ENCODE data around the gene NT5DC3. TPM values are rescaled to one million over a fixed set of nuclear protein-coding genes. Genes with fewer than 3 reads are reported as not detected.

The NT5DC3 gene
- total and polyA plus RNA-seq, 9 of the 15 experiments (the other 6 are each of a cell fraction or from before 2014, with no cell fraction given) = 6.3 to 33.5 (median 24.5) TPM

DNA sequence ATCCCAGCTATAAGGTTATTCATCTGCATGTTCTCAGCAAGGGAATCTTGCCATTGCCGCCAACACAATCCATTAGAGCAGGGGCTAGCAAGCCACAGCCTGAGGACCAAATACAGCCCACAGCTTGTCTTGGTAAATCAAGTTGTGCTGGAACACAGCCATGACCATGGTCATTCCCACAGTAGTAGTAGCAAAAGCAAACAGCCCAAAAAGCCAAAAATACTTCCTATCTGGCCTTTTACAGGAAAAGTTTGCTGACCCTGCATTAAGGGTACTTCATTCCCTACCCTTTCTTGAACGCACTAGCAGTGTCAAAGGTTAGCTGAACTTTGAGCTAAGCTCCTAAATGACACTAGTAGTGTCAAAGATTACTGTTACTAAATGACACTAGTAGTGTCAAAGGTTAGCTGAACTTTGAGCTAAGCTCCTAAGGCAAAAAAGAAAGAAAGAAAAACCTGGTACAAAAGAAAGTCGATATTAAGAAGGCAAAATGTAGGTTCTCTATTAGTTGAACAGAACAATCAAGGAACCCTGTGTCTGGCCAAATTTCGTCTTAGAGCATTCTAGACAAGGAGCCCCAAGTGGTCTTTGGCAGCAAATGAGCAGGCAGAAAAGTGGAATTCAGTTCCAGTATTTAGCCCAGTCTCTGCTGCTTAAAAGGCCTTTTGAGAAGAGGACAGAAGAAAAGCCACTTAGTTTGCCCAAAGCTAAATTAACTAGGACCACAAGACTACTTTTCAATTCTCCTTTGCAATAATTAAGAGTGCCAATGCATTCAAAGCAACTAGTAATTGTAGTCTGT lies 67.7 kb downstream of the NT5DC3 start:
- no peak for TF ChIP-seq COPS2 (conservative IDR thresholded peaks at IDR 0.05)
- TF ChIP-seq ZNF316 (IDR thresholded peaks at IDR 0.05) = peak; percentile 55
- TF ChIP-seq C11orf30 (IDR thresholded peaks at IDR 0.05; ENCODE audit: low read depth) = peak; percentile 37
- no TSS peak for BruUV-seq (replicated peaks)
- in situ Hi-C loops (cut with MboI) (no loop called here), intact Hi-C loops (cut with micrococcal nuclease) (loop anchor here (5.0 kb wide), 1 partner anchor 334 kb away; no protein-coding TSS in a partner anchor)
- H3K9ac ChIP-seq (ENCODE audit: insufficient read depth in 1 of 2, low read depth in 2 of 2, low read length in 2 of 2) = no peak overlapping the region
- peaks cover 4% of the 10 kb centered on the region for H3K9me1 ChIP-seq (ENCODE audit: control insufficient read depth, insufficient read depth, low read length)
- 76% methylated on average over 4 of the region's 4 CpGs for WGBS (ENCODE audit: insufficient coverage, low coverage, missing lambda C conversion rate)
- DNase-seq (ENCODE audit: extremely low read depth in 1 of 4, low spot score in 3 of 4) = no peak
- no peak overlapping the region for H3K4me3 ChIP-seq
- H4K20me1 ChIP-seq (replicated peaks; ENCODE audit: control insufficient read depth, insufficient read depth, low read length) = no peaks in the 10 kb centered on the region
- H2AFZ ChIP-seq (ENCODE audit: low read depth, low read length) = no peak overlapping the region
- no peak overlapping the region for H3K4me2 ChIP-seq (ENCODE audit: insufficient read depth, low read length)
- peaks cover 80% of the 10 kb centered on the region for H3K36me3 ChIP-seq (ENCODE audit: control insufficient read depth, insufficient read depth, low read length)
- CTCF ChIA-PET (ENCODE audit: low intra/inter-chr PET ratio) = no interaction called here
- H3K27me3 ChIP-seq (ENCODE audit: control insufficient read depth in 2 of 2, insufficient read depth in 2 of 2, low read length in 2 of 2) = no peaks in the 10 kb centered on the region
- FAIRE-seq = peak; percentile 48
- H3K9me3 ChIP-seq (replicated peaks; ENCODE audit: control insufficient read depth, insufficient read depth, low read depth, low read length) = no peaks in the 10 kb centered on the region
- no peak for ATAC-seq
- POLR2A ChIA-PET = interaction anchor here (1.0 to 2.2 kb wide), 6 partner anchors 8 to 157 kb away, joined by 3 to 7 read pairs (median 5); partner anchors contain the start of gene HSP90B1
- H3K79me2 ChIP-seq (ENCODE audit: control insufficient read depth, insufficient read depth, low read length) = no peaks in the 10 kb centered on the region
- H3K27ac ChIP-seq (ENCODE audit: extremely low read depth, low read depth, low read length) = no peak overlapping the region
- H3K4me1 ChIP-seq (replicated peaks in 1 of 2; ENCODE audit: control insufficient read depth in 2 of 2, insufficient read depth in 2 of 2, low read length in 2 of 2) = peaks cover 0 to 5% of the 10 kb centered on the region in 2 experiments; a peak in 1 of 5 replicates
